Ishikawa (cell line): ENCODE measurements around the gene CD36.

Experiments used
- CEBPB ChIP-seq: IDR thresholded peaks from 2 replicates; pipeline ENCODE4 v1.6.1; 2012
- CREB1 ChIP-seq: IDR thresholded peaks from 2 replicates; pipeline ENCODE4 v1.6.1; 2012; ENCODE audit warnings: low read depth
- EGR1 ChIP-seq: IDR thresholded peaks from 2 replicates; pipeline ENCODE4 v1.6.1; 2012
- EP300 ChIP-seq: IDR thresholded peaks from 2 replicates; pipeline ENCODE4 v1.6.1; 2012; ENCODE audit warnings: borderline replicate concordance
- FOXM1 ChIP-seq: IDR thresholded peaks from 2 replicates; pipeline ENCODE4 v1.6.1; 2012; ENCODE audit warnings: low read depth, borderline replicate concordance
- MAX ChIP-seq: IDR thresholded peaks from 2 replicates; pipeline ENCODE4 v1.6.1; 2012
- NFIC ChIP-seq: IDR thresholded peaks from 2 replicates; pipeline ENCODE4 v1.6.1; 2012
- RAD21 ChIP-seq: IDR thresholded peaks from 2 replicates; pipeline ENCODE4 v1.6.1; 2012; ENCODE audit warnings: low read depth
- TAF1 ChIP-seq: IDR thresholded peaks from 2 replicates; pipeline ENCODE4 v1.6.1; 2012; ENCODE audit warnings: low read depth, mild to moderate bottlenecking
- TCF12 ChIP-seq: IDR thresholded peaks from 2 replicates; pipeline ENCODE4 v1.6.1; 2012; ENCODE audit warnings: low read depth
- TEAD4 ChIP-seq: IDR thresholded peaks from 2 replicates; pipeline ENCODE4 v1.6.1; 2012
- USF1 ChIP-seq: IDR thresholded peaks from 2 replicates; pipeline ENCODE4 v1.6.1; 2012
- YY1 ChIP-seq: IDR thresholded peaks from 2 replicates; pipeline ENCODE4 v1.6.1; 2012; ENCODE audit warnings: low read depth
- ZBTB7A ChIP-seq: IDR thresholded peaks from 2 replicates; pipeline ENCODE4 v1.6.1; 2012; ENCODE audit warnings: low read depth
- TF ChIP-seq, protein P1 (sequence below): IDR thresholded peaks from 2 replicates; pipeline ENCODE4 v1.6.1; 2012; ENCODE audit warnings: low read depth, mild to moderate bottlenecking

CD36 gene

DNA sequence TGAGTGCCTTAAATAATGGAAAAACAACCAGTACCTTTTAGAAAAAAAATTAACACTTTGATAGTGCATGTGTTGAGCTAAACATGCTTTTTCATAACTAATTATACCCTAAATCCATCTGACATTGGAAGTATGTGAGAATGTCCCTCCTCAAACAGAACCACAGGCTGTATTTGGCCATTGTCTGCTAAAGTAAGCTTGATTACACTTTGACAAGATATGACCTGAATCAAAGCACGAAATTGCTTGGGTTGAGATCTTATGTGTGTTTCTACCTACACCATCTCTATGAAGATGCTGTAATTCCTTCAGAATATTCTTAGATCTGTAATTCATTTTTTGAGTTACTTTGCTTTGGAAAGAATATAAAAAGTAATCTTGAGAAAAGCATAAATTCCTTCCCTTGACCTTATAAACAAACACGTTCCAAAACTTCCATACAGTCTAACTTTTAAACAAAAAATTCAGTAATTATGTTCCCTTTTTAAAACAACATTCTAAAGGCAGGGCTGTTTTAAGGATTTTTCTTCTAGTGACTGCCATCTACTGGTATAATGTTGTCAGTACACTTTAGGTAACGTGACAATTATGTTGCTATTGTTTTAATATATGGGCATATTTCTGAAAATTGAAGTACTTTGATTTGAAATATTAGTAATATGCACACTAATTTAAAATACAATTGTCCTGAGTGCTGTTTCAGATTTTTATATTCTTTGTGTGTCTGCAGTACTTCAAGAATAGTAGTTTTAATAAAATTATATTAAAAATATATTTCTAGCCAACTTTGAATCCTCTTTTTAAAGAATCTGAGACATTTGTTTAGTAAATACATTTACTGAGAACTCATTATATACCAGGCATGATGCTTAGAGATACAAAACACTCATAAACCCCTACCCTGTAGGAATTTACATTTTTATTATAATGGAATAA, 20.9 kb downstream of the CD36 start:
- peak; percentile 76 for TF ChIP-seq RAD21
- no peak for TF ChIP-seq FOXM1
- TF ChIP-seq CEBPB: no peak
- no peak for TF ChIP-seq TEAD4
- TF ChIP-seq MAX: no peak
- TF ChIP-seq CREB1: no peak
- TF ChIP-seq ZBTB7A: no peak
- no peak for TF ChIP-seq EGR1
- TF ChIP-seq TAF1: no peak

GRCh38 chr7:80660939-80661338, 22.5 kb downstream of the CD36 start:
- TF ChIP-seq RAD21 (no peak), EGR1 (no peak), TEAD4 (no peak), CEBPB (no peak), MAX (no peak), ZBTB7A (no peak), NFIC (no peak), TCF12 (no peak), FOXM1 (no peak), YY1 (no peak), TAF1 (no peak), CREB1 (no peak), EP300 (no peak), USF1 (no peak)
- TF ChIP-seq, protein P1, sequence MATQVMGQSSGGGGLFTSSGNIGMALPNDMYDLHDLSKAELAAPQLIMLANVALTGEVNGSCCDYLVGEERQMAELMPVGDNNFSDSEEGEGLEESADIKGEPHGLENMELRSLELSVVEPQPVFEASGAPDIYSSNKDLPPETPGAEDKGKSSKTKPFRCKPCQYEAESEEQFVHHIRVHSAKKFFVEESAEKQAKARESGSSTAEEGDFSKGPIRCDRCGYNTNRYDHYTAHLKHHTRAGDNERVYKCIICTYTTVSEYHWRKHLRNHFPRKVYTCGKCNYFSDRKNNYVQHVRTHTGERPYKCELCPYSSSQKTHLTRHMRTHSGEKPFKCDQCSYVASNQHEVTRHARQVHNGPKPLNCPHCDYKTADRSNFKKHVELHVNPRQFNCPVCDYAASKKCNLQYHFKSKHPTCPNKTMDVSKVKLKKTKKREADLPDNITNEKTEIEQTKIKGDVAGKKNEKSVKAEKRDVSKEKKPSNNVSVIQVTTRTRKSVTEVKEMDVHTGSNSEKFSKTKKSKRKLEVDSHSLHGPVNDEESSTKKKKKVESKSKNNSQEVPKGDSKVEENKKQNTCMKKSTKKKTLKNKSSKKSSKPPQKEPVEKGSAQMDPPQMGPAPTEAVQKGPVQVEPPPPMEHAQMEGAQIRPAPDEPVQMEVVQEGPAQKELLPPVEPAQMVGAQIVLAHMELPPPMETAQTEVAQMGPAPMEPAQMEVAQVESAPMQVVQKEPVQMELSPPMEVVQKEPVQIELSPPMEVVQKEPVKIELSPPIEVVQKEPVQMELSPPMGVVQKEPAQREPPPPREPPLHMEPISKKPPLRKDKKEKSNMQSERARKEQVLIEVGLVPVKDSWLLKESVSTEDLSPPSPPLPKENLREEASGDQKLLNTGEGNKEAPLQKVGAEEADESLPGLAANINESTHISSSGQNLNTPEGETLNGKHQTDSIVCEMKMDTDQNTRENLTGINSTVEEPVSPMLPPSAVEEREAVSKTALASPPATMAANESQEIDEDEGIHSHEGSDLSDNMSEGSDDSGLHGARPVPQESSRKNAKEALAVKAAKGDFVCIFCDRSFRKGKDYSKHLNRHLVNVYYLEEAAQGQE: no peak

- TF ChIP-seq FOXM1 (no peak), RAD21 (0 out of 2 replicates have a peak, but pooled peaks have one; percentile 2)
Measured at GRCh38 chr7:80661729-80662128, 23.3 kb downstream of the CD36 start.

GRCh38 chr7:80662252-80662651, 23.8 kb downstream of the CD36 start:
- TF ChIP-seq CEBPB: no peak
- TF ChIP-seq EGR1: no peak
- TF ChIP-seq MAX: no peak
- no peak for TF ChIP-seq RAD21
- TF ChIP-seq YY1: no peak
- TF ChIP-seq, protein P1: no peak
- TF ChIP-seq FOXM1: no peak
- no peak for TF ChIP-seq NFIC
- no peak for TF ChIP-seq USF1
- TF ChIP-seq EP300: no peak
- TF ChIP-seq ZBTB7A: no peak
- no peak for TF ChIP-seq TAF1
- no peak for TF ChIP-seq TEAD4
- TF ChIP-seq TCF12: no peak
- no peak for TF ChIP-seq CREB1

- TF ChIP-seq NFIC (no peak), CEBPB (no peak), TEAD4 (no peak), FOXM1 (no peak), ZBTB7A (no peak), EP300 (no peak), USF1 (no peak), TCF12 (no peak), MAX (no peak), EGR1 (no peak), RAD21 (no peak)
Measured at GRCh38 chr7:80665526-80665925, 27.1 kb downstream of the CD36 start.
